Head of caudate nucleus (tissue), 42 donors: ENCODE results near the gene TTYH3.
A peak's percentile ranks its signal among the peaks of the same experiment; 100 is the strongest.

Source experiments
- DNase-seq, 42 donors: peaks; one replicate each; pipeline versions ENCODE4 v3.0.0 to v3.0.0-alpha.2; 2020 to 2021; ENCODE audit warnings: mixed read lengths in 7 of 42
- intact Hi-C: fragments of 100-400 bp; cut with DNase I; formaldehyde crosslinking; loops from one replicate; pipeline ENCODE4 v1.15.0; 2022

The TTYH3 gene

GRCh38 chr7:2708547-2709310 is 76.9 kb downstream of the TTYH3 start:
- DNase-seq = no peak
- intact Hi-C loops = loop anchor here (5.0 kb wide), 1 partner anchor 36 kb away; no protein-coding TSS in a partner anchor

- intact Hi-C loops = loop anchor here (5.0 kb wide), 1 partner anchor 37 kb away; no protein-coding TSS in a partner anchor
- DNase-seq = peak in 41 of 42 donors; percentile 38 to 88 (median 69)
These were observed 77.9 kb downstream of the TTYH3 start for GRCh38 chr7:2709553-2710285.

GRCh38 chr7:2710286-2710655 is 78.5 kb downstream of the TTYH3 start:
- intact Hi-C loops = no loop called here
- DNase-seq = no peak

GRCh38 chr7:2710901-2711551 is 79.2 kb downstream of the TTYH3 start:
- no peak for DNase-seq

GRCh38 chr7:2711895-2712675 is 80.3 kb downstream of the TTYH3 start:
- intact Hi-C loops = no loop called here
- DNase-seq = no peak

More at GRCh38 chr7:2710901-2711551, 79.2 kb downstream of the TTYH3 start:
- intact Hi-C loops = no loop called here

- intact Hi-C loops = no loop called here
- no peak for DNase-seq
These were observed 81.6 kb downstream of the TTYH3 start for GRCh38 chr7:2713370-2713769.

- DNase-seq = no peak
- intact Hi-C loops = no loop called here
These were observed 82.2 kb downstream of the TTYH3 start for GRCh38 chr7:2713978-2714377.
